HG02840 (cell line): ENCODE data around the gene UBR2.
"Not testable (repeated sequence)": the region's sequence is repeated elsewhere in the genome, so short reads cannot be mapped to it uniquely, and the experiment has no call there.

Source experiments
- ATAC-seq: cut with Tn5 transposase; IDR thresholded peaks from one replicate; pipeline ENCODE4 v1.9.1; 2021; ENCODE audit warnings: mild to moderate bottlenecking, moderate library complexity, moderate number of reproducible peaks; ENCODE audit not compliant: unreplicated experiment, low FRiP score

UBR2 gene

GRCh38 chr6:42615518-42615917 lies 51.7 kb downstream of the UBR2 start:
- no peak for ATAC-seq

GRCh38 chr6:42616716-42617115 lies 52.9 kb downstream of the UBR2 start:
- no peak for ATAC-seq

GRCh38 chr6:42618105-42618504 lies 54.3 kb downstream of the UBR2 start:
- no peak for ATAC-seq

- ATAC-seq, result no peak
These were observed 54.9 kb downstream of the UBR2 start for GRCh38 chr6:42618686-42619085.

- no peak for ATAC-seq
These were observed 56.1 kb downstream of the UBR2 start for GRCh38 chr6:42619963-42620362.

GRCh38 chr6:42624601-42625000 lies 60.8 kb downstream of the UBR2 start:
- ATAC-seq, result no peak

GRCh38 chr6:42627044-42627443 lies 63.2 kb downstream of the UBR2 start:
- ATAC-seq, result no peak

- ATAC-seq, result no peak
These were observed 63.8 kb downstream of the UBR2 start for GRCh38 chr6:42627674-42628073.

GRCh38 chr6:42628604-42629003 lies 64.8 kb downstream of the UBR2 start:
- ATAC-seq, result no peak

- no peak for ATAC-seq
These were observed 66.0 kb downstream of the UBR2 start for GRCh38 chr6:42629845-42630244.

- ATAC-seq, result no peak
These were observed 73.9 kb downstream of the UBR2 start for GRCh38 chr6:42637681-42638080.

GRCh38 chr6:42642794-42643193 lies 79.0 kb downstream of the UBR2 start:
- ATAC-seq, result no peak

GRCh38 chr6:42644211-42644610 lies 80.4 kb downstream of the UBR2 start:
- ATAC-seq, result no peak

- ATAC-seq, result no peak
These were observed 88.4 kb downstream of the UBR2 start for GRCh38 chr6:42652024-42652746.

- ATAC-seq, result no peak
These were observed 90.0 kb downstream of the UBR2 start for GRCh38 chr6:42653851-42654250.

- ATAC-seq, result no peak
These were observed 96.0 kb downstream of the UBR2 start for GRCh38 chr6:42659806-42660205.

GRCh38 chr6:42661540-42662153 lies 97.8 kb downstream of the UBR2 start:
- no peak for ATAC-seq

- no peak for ATAC-seq
These were observed 100.9 kb downstream of the UBR2 start for GRCh38 chr6:42664718-42665117.

GRCh38 chr6:42674368-42674767 lies 110.5 kb downstream of the UBR2 start:
- ATAC-seq, result not testable (repeated sequence)

GRCh38 chr6:42674780-42675179 lies 111.0 kb downstream of the UBR2 start:
- ATAC-seq, result no peak

- ATAC-seq, result no peak
These were observed 115.5 kb downstream of the UBR2 start for GRCh38 chr6:42679358-42679757.

- no peak for ATAC-seq
These were observed 124.5 kb downstream of the UBR2 start for GRCh38 chr6:42688281-42688680.
